HG03521 (cell line): ENCODE data around the gene SORD.
"Not testable (repeated sequence)": the region's sequence is repeated elsewhere in the genome, so short reads cannot be mapped to it uniquely, and the experiment has no call there.

Experiments
- ATAC-seq: cut with Tn5 transposase; IDR thresholded peaks from one replicate; pipeline ENCODE4 v1.9.1; 2021; ENCODE audit warnings: mild to moderate bottlenecking, moderate library complexity; ENCODE audit not compliant: unreplicated experiment

SORD gene

GRCh38 chr15:45093622-45094357 lies 70.8 kb downstream of the SORD start:
- no peak for ATAC-seq

GRCh38 chr15:45094358-45094730 lies 71.3 kb downstream of the SORD start:
- no peak for ATAC-seq

GRCh38 chr15:45095661-45096060 lies 72.7 kb downstream of the SORD start:
- no peak for ATAC-seq

GRCh38 chr15:45097466-45097865 lies 74.5 kb downstream of the SORD start:
- ATAC-seq = no peak

- ATAC-seq = no peak
Measured at GRCh38 chr15:45099549-45100165, 76.7 kb downstream of the SORD start.

- no peak for ATAC-seq
Measured at GRCh38 chr15:45100884-45101625, 78.1 kb downstream of the SORD start.

GRCh38 chr15:45101749-45102148 lies 78.8 kb downstream of the SORD start:
- no peak for ATAC-seq

GRCh38 chr15:45102226-45102625 lies 79.2 kb downstream of the SORD start:
- no peak for ATAC-seq

- not testable (repeated sequence) for ATAC-seq
Measured at GRCh38 chr15:45104170-45104569, 81.2 kb downstream of the SORD start.

- ATAC-seq = no peak
Measured at GRCh38 chr15:45105586-45105985, 82.6 kb downstream of the SORD start.

GRCh38 chr15:45106002-45106790 lies 83.2 kb downstream of the SORD start:
- no peak for ATAC-seq

- ATAC-seq = no peak
Measured at GRCh38 chr15:45107941-45108630, 85.1 kb downstream of the SORD start.

GRCh38 chr15:45110256-45110820 lies 87.3 kb downstream of the SORD start:
- no peak for ATAC-seq

- no peak for ATAC-seq
Measured at GRCh38 chr15:45111390-45112142, 88.6 kb downstream of the SORD start.

- no peak for ATAC-seq
Measured at GRCh38 chr15:45112143-45112590, 89.2 kb downstream of the SORD start.

GRCh38 chr15:45112591-45113379 lies 89.8 kb downstream of the SORD start:
- ATAC-seq = no peak

GRCh38 chr15:45113380-45113990 lies 90.5 kb downstream of the SORD start:
- ATAC-seq = no peak

GRCh38 chr15:45114076-45114750 lies 91.2 kb downstream of the SORD start, which contains the start of the genes DUOX2 and DUOXA2:
DUOX2 (minus strand) TSS chr15:45114172; CDS start chr15:45113411, 761 bp downstream.
DUOXA2 (plus strand) TSS chr15:45114326; CDS start chr15:45114606, 280 bp downstream.
- no peak for ATAC-seq
